ENCODE results near the gene RET.
A peak's percentile ranks its signal among the peaks of the same experiment; 100 is the strongest.

RET gene

GRCh38 chr10:43123361-43124093 lies 46.7 kb downstream of the RET start:
- no peak for DNase-seq

- DNase-seq = no peak
Measured at GRCh38 chr10:43124094-43124521, 47.2 kb downstream of the RET start.

- no peak for DNase-seq
Measured at GRCh38 chr10:43124574-43125273, 47.9 kb downstream of the RET start.

GRCh38 chr10:43125274-43125845 lies 48.5 kb downstream of the RET start:
- DNase-seq = no peak

- DNase-seq = no peak
Measured at GRCh38 chr10:43125881-43126731, 49.2 kb downstream of the RET start.

- no peak for DNase-seq
Measured at GRCh38 chr10:43126759-43127424, 50.0 kb downstream of the RET start.

- no peak for DNase-seq
Measured at GRCh38 chr10:43127442-43127841, 50.6 kb downstream of the RET start.

GRCh38 chr10:43128331-43128730 lies 51.5 kb downstream of the RET start:
- no peak for DNase-seq

- peak; percentile 78 to 87 for DNase-seq
Measured at GRCh38 chr10:43128958-43129706, 52.3 kb downstream of the RET start.

- no peak for DNase-seq
Measured at GRCh38 chr10:43130770-43131171, 53.9 kb downstream of the RET start.

- DNase-seq = no peak
Measured at GRCh38 chr10:43131256-43131655, 54.4 kb downstream of the RET start.

- no peak for DNase-seq
Measured at GRCh38 chr10:43131906-43132305, 55.0 kb downstream of the RET start.

- DNase-seq = no peak
Measured at GRCh38 chr10:43132867-43133787, 56.3 kb downstream of the RET start.

- no peak for DNase-seq
Measured at GRCh38 chr10:43134126-43134905, 57.4 kb downstream of the RET start.

GRCh38 chr10:43135064-43135463 lies 58.2 kb downstream of the RET start:
- no peak for DNase-seq

- DNase-seq = no peak
Measured at GRCh38 chr10:43135656-43136055, 58.8 kb downstream of the RET start.

GRCh38 chr10:43136432-43136831 lies 59.6 kb downstream of the RET start:
- no peak for DNase-seq

GRCh38 chr10:43136995-43137716 lies 60.3 kb downstream of the RET start:
- DNase-seq = no peak

- no peak for DNase-seq
Measured at GRCh38 chr10:43137717-43138020, 60.8 kb downstream of the RET start.

Measured in AML-193 (cell line).